Measurements from ENCODE around the gene PTPRE.

PTPRE gene

GRCh38 chr10:128049226-128050120 lies 142.6 kb downstream of the PTPRE start:
- no peak for DNase-seq

GRCh38 chr10:128050121-128050516 lies 143.2 kb downstream of the PTPRE start:
- no peak for DNase-seq

- no peak for DNase-seq
These were observed 144.0 kb downstream of the PTPRE start for GRCh38 chr10:128050936-128051335.

GRCh38 chr10:128051548-128051947 lies 144.6 kb downstream of the PTPRE start:
- no peak for DNase-seq

GRCh38 chr10:128052696-128053095 lies 145.8 kb downstream of the PTPRE start:
- DNase-seq: no peak

GRCh38 chr10:128053356-128053755 lies 146.5 kb downstream of the PTPRE start:
- DNase-seq: no peak

GRCh38 chr10:128054163-128054970 lies 147.5 kb downstream of the PTPRE start:
- no peak for DNase-seq

GRCh38 chr10:128055061-128055868 lies 148.4 kb downstream of the PTPRE start:
- DNase-seq: no peak

GRCh38 chr10:128056303-128057050 lies 149.6 kb downstream of the PTPRE start:
- no peak for DNase-seq

GRCh38 chr10:128058106-128058749 lies 151.3 kb downstream of the PTPRE start:
- DNase-seq: no peak

- no peak for DNase-seq
These were observed 151.8 kb downstream of the PTPRE start for GRCh38 chr10:128058750-128059134.

- no peak for DNase-seq
These were observed 152.5 kb downstream of the PTPRE start for GRCh38 chr10:128059266-128059981.

- no peak for DNase-seq
These were observed 153.0 kb downstream of the PTPRE start for GRCh38 chr10:128059982-128060293.

- no peak for DNase-seq
These were observed 153.7 kb downstream of the PTPRE start for GRCh38 chr10:128060341-128061250.

GRCh38 chr10:128061306-128062300 lies 154.7 kb downstream of the PTPRE start:
- DNase-seq: no peak

GRCh38 chr10:128062331-128062880 lies 155.5 kb downstream of the PTPRE start:
- no peak for DNase-seq

- DNase-seq: no peak
These were observed 156.1 kb downstream of the PTPRE start for GRCh38 chr10:128062881-128063563.

- no peak for DNase-seq
These were observed 156.8 kb downstream of the PTPRE start for GRCh38 chr10:128063736-128064107.
